ENCODE data around the gene HOMER1.

GRCh38 chr5:79547982-79548381 is 34.0 kb upstream of the HOMER1 start:
- TF ChIP-seq CTCF (conservative IDR thresholded peaks at IDR 0.05) (no peak), ZFX (IDR thresholded peaks at IDR 0.05) (no peak)

Data from C4-2B (cell line).